ENCODE results near the gene ADH1B. TPM values are rescaled to one million over a fixed set of nuclear protein-coding genes. Genes with fewer than 3 reads are reported as not detected.

The ADH1B gene
- total RNA-seq, 1 donor from 2014 or later, result 891 TPM

DNA sequence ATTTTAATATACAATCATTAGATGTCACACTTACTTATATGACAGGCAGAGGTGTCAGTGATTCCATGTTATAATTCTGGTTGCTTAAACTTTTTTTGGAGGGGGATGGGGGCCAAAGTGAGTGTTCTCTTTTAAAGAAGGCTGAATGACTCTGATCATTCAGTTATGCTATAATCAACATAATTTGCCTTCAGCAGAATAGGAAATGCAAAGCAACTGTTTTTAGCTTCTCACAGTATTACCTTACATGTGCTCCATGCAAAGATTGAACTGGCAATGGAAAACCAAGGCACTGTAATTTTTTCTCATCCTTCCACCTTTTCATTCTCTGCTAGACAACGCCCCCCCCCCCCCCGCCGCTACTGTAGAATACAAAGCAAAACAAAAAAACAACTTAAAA, 18.0 kb upstream of the ADH1B start:
- Histone ChIP-seq H3K4me1 (no peaks in the 10 kb centered on the region), H3K27ac (no peak overlapping the region), H3K9me3 (no peaks in the 10 kb centered on the region), H3K4me3 (no peak overlapping the region), H3K27me3 (no peaks in the 10 kb centered on the region), H3K36me3 (no peaks in the 10 kb centered on the region)
- TF ChIP-seq POLR2A (IDR thresholded peaks at IDR 0.05) (no peak), POLR2AphosphoS5 (IDR thresholded peaks at IDR 0.05; ENCODE audit: insufficient read depth in 1 of 2, low read depth in 1 of 2) (no peak)
- TF ChIP-seq, protein P1, sequence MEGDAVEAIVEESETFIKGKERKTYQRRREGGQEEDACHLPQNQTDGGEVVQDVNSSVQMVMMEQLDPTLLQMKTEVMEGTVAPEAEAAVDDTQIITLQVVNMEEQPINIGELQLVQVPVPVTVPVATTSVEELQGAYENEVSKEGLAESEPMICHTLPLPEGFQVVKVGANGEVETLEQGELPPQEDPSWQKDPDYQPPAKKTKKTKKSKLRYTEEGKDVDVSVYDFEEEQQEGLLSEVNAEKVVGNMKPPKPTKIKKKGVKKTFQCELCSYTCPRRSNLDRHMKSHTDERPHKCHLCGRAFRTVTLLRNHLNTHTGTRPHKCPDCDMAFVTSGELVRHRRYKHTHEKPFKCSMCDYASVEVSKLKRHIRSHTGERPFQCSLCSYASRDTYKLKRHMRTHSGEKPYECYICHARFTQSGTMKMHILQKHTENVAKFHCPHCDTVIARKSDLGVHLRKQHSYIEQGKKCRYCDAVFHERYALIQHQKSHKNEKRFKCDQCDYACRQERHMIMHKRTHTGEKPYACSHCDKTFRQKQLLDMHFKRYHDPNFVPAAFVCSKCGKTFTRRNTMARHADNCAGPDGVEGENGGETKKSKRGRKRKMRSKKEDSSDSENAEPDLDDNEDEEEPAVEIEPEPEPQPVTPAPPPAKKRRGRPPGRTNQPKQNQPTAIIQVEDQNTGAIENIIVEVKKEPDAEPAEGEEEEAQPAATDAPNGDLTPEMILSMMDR (IDR thresholded peaks at IDR 0.05), result no peak
- DNase-seq (ENCODE audit: extremely low spot score in 2 of 2), result no peak
- intact Hi-C loops (cut with DNase I), result no loop called here

DNA sequence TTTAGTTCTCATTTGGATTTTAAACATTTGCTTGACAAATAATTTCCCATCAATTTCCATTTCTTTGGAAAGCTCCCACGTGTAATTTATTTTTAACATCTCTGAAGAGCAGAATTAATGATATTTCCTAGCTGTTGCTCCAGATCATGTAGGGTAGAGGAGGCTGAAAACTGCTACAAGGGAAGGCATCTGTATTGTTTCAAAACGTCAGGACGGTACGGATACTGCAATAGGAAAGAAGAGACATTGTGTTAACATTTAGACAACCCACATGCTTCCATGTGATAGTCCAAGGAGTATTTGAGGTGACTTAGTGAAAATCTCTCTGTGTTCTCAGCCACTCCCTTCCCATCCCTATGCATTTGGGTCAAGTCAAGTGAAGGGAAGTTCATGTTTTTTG, 15.4 kb upstream of the ADH1B start:
- Histone ChIP-seq H3K9me3 (no peaks in the 10 kb centered on the region), H3K4me1 (no peaks in the 10 kb centered on the region), H3K4me3 (no peak overlapping the region), H3K27ac (no peak overlapping the region), H3K27me3 (no peaks in the 10 kb centered on the region), H3K36me3 (no peaks in the 10 kb centered on the region)
- TF ChIP-seq POLR2A (IDR thresholded peaks at IDR 0.05) (no peak), POLR2AphosphoS5 (IDR thresholded peaks at IDR 0.05; ENCODE audit: insufficient read depth in 1 of 2, low read depth in 1 of 2) (no peak)
- TF ChIP-seq, protein P1 (IDR thresholded peaks at IDR 0.05), result no peak
- intact Hi-C loops (cut with DNase I), result no loop called here
- DNase-seq (ENCODE audit: extremely low spot score in 2 of 2), result no peak

DNA sequence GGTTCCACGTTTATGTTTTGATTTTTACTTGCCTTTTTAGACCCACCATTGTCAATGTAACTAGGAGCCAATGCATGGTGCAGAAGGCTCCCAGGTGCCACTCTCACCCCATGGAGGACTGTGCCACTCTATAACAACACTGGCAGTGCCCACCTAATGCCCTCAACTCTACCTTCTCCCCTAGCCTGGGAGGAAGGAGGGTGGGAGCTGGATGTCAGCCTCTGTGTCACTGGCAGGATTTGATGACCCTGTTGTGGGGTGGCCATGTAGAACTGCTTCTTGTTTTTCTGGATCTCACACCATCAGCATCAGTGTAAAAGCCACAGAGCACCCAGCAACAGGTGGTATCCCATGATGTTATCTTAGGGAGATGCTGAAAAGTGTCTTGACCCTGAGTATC, 13.7 kb upstream of the ADH1B start:
- no peak overlapping the region for H3K4me3 ChIP-seq
- no peaks in the 10 kb centered on the region for H3K36me3 ChIP-seq
- TF ChIP-seq, protein P1 (IDR thresholded peaks at IDR 0.05), result no peak
- TF ChIP-seq POLR2A (IDR thresholded peaks at IDR 0.05) (no peak), POLR2AphosphoS5 (IDR thresholded peaks at IDR 0.05; ENCODE audit: insufficient read depth in 1 of 2, low read depth in 1 of 2) (no peak)
- DNase-seq (ENCODE audit: extremely low spot score in 2 of 2), result no peak
- intact Hi-C loops (cut with DNase I), result no loop called here
- H3K27ac ChIP-seq, result no peak overlapping the region
- no peaks in the 10 kb centered on the region for H3K27me3 ChIP-seq
- no peaks in the 10 kb centered on the region for H3K9me3 ChIP-seq
- no peaks in the 10 kb centered on the region for H3K4me1 ChIP-seq

DNA sequence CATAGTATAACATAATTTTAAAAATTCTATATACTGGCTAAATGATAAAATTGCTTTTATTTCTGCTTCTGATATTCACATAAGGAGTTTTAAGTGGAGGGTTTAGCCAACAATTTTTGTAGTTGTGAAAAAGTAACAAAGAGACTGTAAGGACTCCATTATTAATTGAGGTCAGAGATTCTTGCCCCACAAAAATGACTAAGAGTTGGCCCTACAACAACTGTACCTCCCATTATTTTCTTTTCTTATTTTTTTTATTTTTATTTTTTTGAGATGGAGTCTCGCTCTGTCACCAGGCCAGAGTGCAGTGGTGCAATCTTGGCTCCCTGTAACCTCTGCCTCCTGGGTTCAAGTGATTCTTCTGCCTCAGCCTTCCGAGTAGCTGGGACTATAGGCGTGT, 9.4 kb upstream of the ADH1B start:
- no peak overlapping the region for H3K4me3 ChIP-seq
- no peaks in the 10 kb centered on the region for H3K9me3 ChIP-seq
- DNase-seq (ENCODE audit: extremely low spot score in 2 of 2), result no peak
- TF ChIP-seq POLR2A (IDR thresholded peaks at IDR 0.05) (no peak), POLR2AphosphoS5 (IDR thresholded peaks at IDR 0.05; ENCODE audit: insufficient read depth in 1 of 2, low read depth in 1 of 2) (no peak)
- TF ChIP-seq, protein P1 (IDR thresholded peaks at IDR 0.05), result no peak
- no peaks in the 10 kb centered on the region for H3K36me3 ChIP-seq
- H3K4me1 ChIP-seq, result peaks cover 4% of the 10 kb centered on the region
- no peaks in the 10 kb centered on the region for H3K27me3 ChIP-seq
- intact Hi-C loops (cut with DNase I), result no loop called here
- H3K27ac ChIP-seq, result no peak overlapping the region

DNA sequence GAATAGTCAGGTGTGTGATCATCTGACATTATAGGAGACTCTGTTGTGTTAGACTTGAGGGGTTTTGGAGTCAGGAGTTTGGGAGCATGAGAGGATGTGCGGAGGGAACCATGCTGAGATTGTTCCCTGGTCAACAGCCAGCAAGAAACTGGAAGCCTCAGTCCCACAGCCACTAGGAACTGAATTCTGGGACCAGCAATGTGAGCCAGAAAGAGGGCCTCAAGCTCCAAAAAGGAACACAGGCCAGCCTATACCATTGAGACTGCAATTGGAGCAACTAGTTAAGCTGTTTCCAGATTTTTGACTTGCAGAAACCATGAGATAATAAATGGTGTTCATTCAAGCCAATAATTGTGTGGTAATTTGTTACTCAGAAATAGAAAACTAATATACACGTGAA, 8.7 kb upstream of the ADH1B start:
- no peaks in the 10 kb centered on the region for H3K36me3 ChIP-seq
- H3K27me3 ChIP-seq, result no peaks in the 10 kb centered on the region
- no peaks in the 10 kb centered on the region for H3K9me3 ChIP-seq
- H3K4me3 ChIP-seq, result no peak overlapping the region
- DNase-seq (ENCODE audit: extremely low spot score in 2 of 2), result no peak
- no peak for TF ChIP-seq POLR2AphosphoS5 (IDR thresholded peaks at IDR 0.05; ENCODE audit: insufficient read depth in 1 of 2, low read depth in 1 of 2)
- TF ChIP-seq, protein P1 (IDR thresholded peaks at IDR 0.05), result no peak
- TF ChIP-seq POLR2A (IDR thresholded peaks at IDR 0.05), result no peak
- H3K4me1 ChIP-seq, result peaks cover 12% of the 10 kb centered on the region
- intact Hi-C loops (cut with DNase I), result loop anchor here (10.0 kb wide), 1 partner anchor 125 kb away; no protein-coding TSS in a partner anchor
- H3K27ac ChIP-seq, result no peak overlapping the region
